Neural progenitor cell (in vitro differentiated cells): ENCODE measurements around the gene IGFN1. TPM values are rescaled to one million over a fixed set of nuclear protein-coding genes. Genes with fewer than 3 reads are reported as not detected.

Experiments used
- DNase-seq: peaks from one replicate; pipeline ENCODE4 v3.0.0-alpha.2; 2016; ENCODE audit warnings: low spot score
- H2AFZ ChIP-seq: fragments of 200-600 bp; sonication (generic); replicated peaks from 2 replicates; pipeline ENCODE4 v1.6.1; 2016; ENCODE audit warnings: antibody characterized with exemption
- H3F3A ChIP-seq: fragments of 200-600 bp; sonication (generic); 2 replicates; pipeline ENCODE4 v1.6.1; 2016; ENCODE audit warnings: antibody characterized with exemption, low read depth
- H3K27ac ChIP-seq: fragments of 200-600 bp; sonication (generic); 2 replicates; pipeline ENCODE4 v1.5.1; 2016; ENCODE audit warnings: mild to moderate bottlenecking
- H3K27me3 ChIP-seq: fragments of 200-600 bp; sonication (generic); 2 replicates; pipeline ENCODE4 v1.6.1; 2016; ENCODE audit warnings: mild to moderate bottlenecking, moderate library complexity
- H3K36me3 ChIP-seq: fragments of 200-600 bp; sonication (generic); 2 replicates; pipeline ENCODE4 v1.5.1; 2016
- H3K4me1 ChIP-seq: fragments of 200-600 bp; sonication (generic); 2 replicates; pipeline ENCODE4 v1.6.1; 2016; ENCODE audit warnings: mixed run types
- H3K4me2 ChIP-seq: fragments of 200-600 bp; sonication (generic); 2 replicates; pipeline ENCODE4 v1.6.1; 2016
- H3K4me3 ChIP-seq: fragments of 200-600 bp; sonication (generic); 2 replicates; pipeline ENCODE4 v1.5.1; 2016
- H3K79me2 ChIP-seq: fragments of 200-600 bp; sonication (generic); 2 replicates; pipeline ENCODE4 v1.6.1; 2016; ENCODE audit warnings: low read depth
- H3K9ac ChIP-seq: fragments of 200-600 bp; sonication (generic); 2 replicates; pipeline ENCODE4 v1.6.1; 2016
- H3K9me3 ChIP-seq: fragments of 200-600 bp; sonication (generic); 2 replicates; pipeline ENCODE4 v1.5.1; 2016; ENCODE audit warnings: low read depth
- H4K20me1 ChIP-seq: fragments of 200-600 bp; sonication (generic); 2 replicates; pipeline ENCODE4 v1.6.1; 2016; ENCODE audit warnings: low read depth
- H3K27ac Mint-ChIP-seq: 3 replicates; pipeline ENCODE4 v1.8.0; 2021; ENCODE audit warnings: mixed read lengths
- H3K27me3 Mint-ChIP-seq: 2 replicates; pipeline ENCODE4 v1.8.0; 2022; ENCODE audit warnings: low read depth, mild to moderate bottlenecking, inconsistent platforms, moderate library complexity, mixed read lengths; ENCODE audit not compliant: insufficient read depth
- H3K36me3 Mint-ChIP-seq: 3 replicates; pipeline ENCODE4 v1.8.0; 2021; ENCODE audit warnings: mixed read lengths
- H3K4me1 Mint-ChIP-seq: 3 replicates; pipeline ENCODE4 v1.8.0; 2021; ENCODE audit warnings: mixed read lengths
- H3K4me3 Mint-ChIP-seq: 3 replicates; pipeline ENCODE4 v1.8.0; 2021; ENCODE audit warnings: mild to moderate bottlenecking, moderate library complexity, mixed read lengths
- H3K9me3 Mint-ChIP-seq: 3 replicates; pipeline ENCODE4 v1.8.0; 2020; ENCODE audit warnings: mixed read lengths
- EZH2 ChIP-seq: fragments of 200-600 bp; sonication (generic); IDR thresholded peaks from 2 replicates; pipeline ENCODE4 v1.6.1; 2017; ENCODE audit warnings: antibody characterized with exemption, mild to moderate bottlenecking, moderate library complexity
- EZH2phosphoT487 ChIP-seq: fragments of 200-600 bp; sonication (generic); IDR thresholded peaks from 2 replicates; pipeline ENCODE4 v1.6.1; 2017; ENCODE audit warnings: antibody characterized with exemption
- total RNA-seq: library from RNA; depleted of rRNA; stranded (reverse); fragments of >200 nt; gene quantifications from 2 replicates; pipeline ENCODE4 v1.2.3, GENCODE V29; 2015; ENCODE audit warnings: low replicate concordance
- TF ChIP-seq, protein P1 (sequence below): fragments of 200-600 bp; sonication (generic); IDR thresholded peaks from 2 replicates; pipeline ENCODE4 v1.5.1; 2017; ENCODE audit warnings: antibody characterized with exemption, mild to moderate bottlenecking

IGFN1 gene
- total RNA-seq, 1 donor from 2014 or later: not detected

DNA sequence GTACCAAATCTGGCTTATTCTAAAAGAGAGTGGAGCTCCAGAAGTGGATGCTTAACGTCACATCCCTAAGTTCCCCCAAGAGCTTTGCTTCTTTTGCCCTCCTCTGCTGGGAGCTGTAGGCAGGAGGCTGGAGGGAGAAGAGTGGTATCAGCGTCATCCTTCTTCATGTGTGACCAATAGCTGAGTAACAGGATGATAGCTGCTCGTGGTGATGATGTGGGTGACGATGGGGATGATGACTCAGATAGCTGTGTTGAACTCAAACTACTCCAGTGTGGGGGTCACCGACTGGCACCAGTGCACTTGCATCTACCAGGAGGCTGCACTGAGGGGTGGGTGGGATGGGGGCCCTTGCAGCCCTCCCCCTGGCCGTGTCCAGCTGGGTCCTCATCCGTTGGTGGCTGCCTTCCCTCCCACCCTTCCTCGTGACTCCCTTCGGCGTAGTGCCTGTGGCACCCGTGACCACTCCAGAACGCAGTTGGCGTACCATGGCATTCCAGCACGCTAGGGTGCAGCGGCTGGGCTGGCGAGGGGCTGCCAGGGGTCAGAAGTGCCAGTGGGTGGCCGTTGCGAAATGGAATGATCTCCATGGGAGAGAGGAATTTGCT, 1.1 kb downstream of the IGFN1 start:
- no peaks in the 10 kb centered on the region for H3K79me2 ChIP-seq
- Mint-ChIP-seq H3K9me3 (peaks cover 3% of the 10 kb centered on the region), H3K36me3 (no peaks in the 10 kb centered on the region), H3K27ac (no peak overlapping the region), H3K27me3 (peaks cover 3% of the 10 kb centered on the region), H3K4me3 (no peak overlapping the region), H3K4me1 (peaks cover 7% of the 10 kb centered on the region)
- no peak overlapping the region for H3K27ac ChIP-seq
- H3K9me3 ChIP-seq: no peaks in the 10 kb centered on the region
- peak overlapping the region; percentile 58 for H3K4me2 ChIP-seq
- H3K4me3 ChIP-seq: no peak overlapping the region
- peaks cover 11% of the 10 kb centered on the region for H3F3A ChIP-seq
- H3K27me3 ChIP-seq: no peaks in the 10 kb centered on the region
- no peaks in the 10 kb centered on the region for H4K20me1 ChIP-seq
- no peak for DNase-seq
- H2AFZ ChIP-seq: no peak overlapping the region
- TF ChIP-seq EZH2phosphoT487 (no peak), EZH2 (no peak)
- TF ChIP-seq, protein P1, sequence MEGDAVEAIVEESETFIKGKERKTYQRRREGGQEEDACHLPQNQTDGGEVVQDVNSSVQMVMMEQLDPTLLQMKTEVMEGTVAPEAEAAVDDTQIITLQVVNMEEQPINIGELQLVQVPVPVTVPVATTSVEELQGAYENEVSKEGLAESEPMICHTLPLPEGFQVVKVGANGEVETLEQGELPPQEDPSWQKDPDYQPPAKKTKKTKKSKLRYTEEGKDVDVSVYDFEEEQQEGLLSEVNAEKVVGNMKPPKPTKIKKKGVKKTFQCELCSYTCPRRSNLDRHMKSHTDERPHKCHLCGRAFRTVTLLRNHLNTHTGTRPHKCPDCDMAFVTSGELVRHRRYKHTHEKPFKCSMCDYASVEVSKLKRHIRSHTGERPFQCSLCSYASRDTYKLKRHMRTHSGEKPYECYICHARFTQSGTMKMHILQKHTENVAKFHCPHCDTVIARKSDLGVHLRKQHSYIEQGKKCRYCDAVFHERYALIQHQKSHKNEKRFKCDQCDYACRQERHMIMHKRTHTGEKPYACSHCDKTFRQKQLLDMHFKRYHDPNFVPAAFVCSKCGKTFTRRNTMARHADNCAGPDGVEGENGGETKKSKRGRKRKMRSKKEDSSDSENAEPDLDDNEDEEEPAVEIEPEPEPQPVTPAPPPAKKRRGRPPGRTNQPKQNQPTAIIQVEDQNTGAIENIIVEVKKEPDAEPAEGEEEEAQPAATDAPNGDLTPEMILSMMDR: no peak
- peaks cover 25% of the 10 kb centered on the region for H3K4me1 ChIP-seq
- no peaks in the 10 kb centered on the region for H3K36me3 ChIP-seq
- no peak overlapping the region for H3K9ac ChIP-seq

DNA sequence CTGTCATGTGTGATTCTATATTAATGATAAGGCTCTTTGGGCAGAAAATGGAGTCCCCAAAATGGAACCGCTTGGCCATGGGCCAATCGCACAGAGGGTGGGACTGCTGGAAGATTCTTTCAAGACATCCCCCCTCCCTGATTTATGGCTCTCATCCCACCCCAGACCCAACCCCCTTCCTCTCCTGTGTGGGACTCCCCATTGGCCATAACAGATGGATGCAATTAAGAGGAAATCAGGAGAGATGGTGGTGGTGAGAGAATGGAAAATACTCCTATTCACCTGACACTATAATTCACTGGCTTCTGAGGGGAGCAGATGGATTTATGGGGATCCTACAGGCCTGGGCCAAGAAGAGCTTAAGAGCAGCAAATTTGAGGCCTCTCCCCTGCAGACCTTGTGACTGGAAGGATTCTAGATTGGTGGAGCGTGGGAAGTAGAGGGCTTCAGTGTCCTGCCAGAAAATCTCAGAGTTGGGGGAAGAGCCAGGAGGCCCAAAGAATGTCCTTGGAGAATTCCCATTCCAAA, 1.7 kb downstream of the IGFN1 start:
- no peaks in the 10 kb centered on the region for H3K36me3 Mint-ChIP-seq
- no peak for DNase-seq
- Histone ChIP-seq H3K9me3 (no peaks in the 10 kb centered on the region), H3K4me3 (no peak overlapping the region), H4K20me1 (no peaks in the 10 kb centered on the region), H3K4me2 (peak overlapping the region; percentile 58), H3K27ac (peak overlapping the region; percentile 90), H3K36me3 (no peaks in the 10 kb centered on the region), H2AFZ (no peak overlapping the region), H3K9ac (no peak overlapping the region), H3K27me3 (no peaks in the 10 kb centered on the region), H3K4me1 (peaks cover 25% of the 10 kb centered on the region), H3K79me2 (no peaks in the 10 kb centered on the region), H3F3A (peaks cover 11% of the 10 kb centered on the region)
- peak overlapping the region; percentile 43 for H3K27ac Mint-ChIP-seq
- H3K4me1 Mint-ChIP-seq: peaks cover 7% of the 10 kb centered on the region
- TF ChIP-seq EZH2 (no peak), EZH2phosphoT487 (no peak)
- TF ChIP-seq, protein P1: no peak
- peaks cover 3% of the 10 kb centered on the region for H3K9me3 Mint-ChIP-seq
- no peak overlapping the region for H3K4me3 Mint-ChIP-seq
- peaks cover 3% of the 10 kb centered on the region for H3K27me3 Mint-ChIP-seq

DNA sequence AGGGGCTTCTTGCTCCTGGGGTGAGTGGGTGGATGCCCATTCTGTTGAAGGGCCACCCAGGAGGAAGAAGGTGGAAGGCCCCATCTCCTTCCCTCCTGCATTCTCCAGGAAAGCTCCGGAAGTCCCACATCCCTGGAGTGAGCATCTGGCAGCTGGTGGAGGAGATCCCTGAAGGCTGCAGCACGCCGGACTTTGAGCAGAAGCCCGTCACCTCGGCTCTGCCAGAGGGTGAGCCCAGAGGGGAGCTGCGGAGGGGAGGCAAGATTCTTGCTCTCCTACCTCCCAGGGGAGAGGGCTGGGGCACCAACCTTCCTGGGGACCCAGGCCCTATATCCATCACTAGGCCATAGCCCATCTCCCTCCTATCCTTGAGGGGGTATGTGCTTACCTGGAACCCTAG, 3.4 kb downstream of the IGFN1 start:
- H3K36me3 Mint-ChIP-seq: no peaks in the 10 kb centered on the region
- no peaks in the 10 kb centered on the region for H3K79me2 ChIP-seq

DNA sequence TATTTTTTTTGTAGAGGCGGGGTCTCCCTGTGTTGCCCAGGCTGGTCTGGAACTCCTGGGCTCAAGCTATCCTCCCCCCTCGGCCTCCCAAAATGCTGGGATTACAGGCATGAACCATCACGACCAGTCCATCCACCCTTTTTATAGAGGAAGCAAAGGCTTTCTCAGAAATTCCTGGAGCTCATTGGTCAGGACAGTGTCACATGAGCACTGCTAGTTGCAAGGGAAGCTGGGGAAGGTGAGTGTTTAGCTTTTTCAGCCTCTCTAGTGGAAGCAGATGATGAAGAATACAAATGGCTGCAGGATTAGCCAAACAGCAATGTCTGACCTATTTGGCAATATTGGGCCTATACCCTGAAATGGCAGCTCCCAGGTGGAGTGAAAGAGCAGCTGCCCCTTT, 8.0 kb downstream of the IGFN1 start:
- Mint-ChIP-seq H3K27ac (no peak overlapping the region), H3K9me3 (no peaks in the 10 kb centered on the region), H3K27me3 (peaks cover 2% of the 10 kb centered on the region), H3K36me3 (no peaks in the 10 kb centered on the region), H3K4me3 (no peak overlapping the region), H3K4me1 (no peaks in the 10 kb centered on the region)
- H3K4me1 ChIP-seq: peaks cover 3% of the 10 kb centered on the region
- H3K27me3 ChIP-seq: no peaks in the 10 kb centered on the region
- no peak overlapping the region for H2AFZ ChIP-seq
- H3K27ac ChIP-seq: no peak overlapping the region
- no peaks in the 10 kb centered on the region for H3K36me3 ChIP-seq
- no peaks in the 10 kb centered on the region for H4K20me1 ChIP-seq
- H3K9ac ChIP-seq: no peak overlapping the region
- H3K79me2 ChIP-seq: no peaks in the 10 kb centered on the region
- H3K4me2 ChIP-seq: no peak overlapping the region
- TF ChIP-seq EZH2phosphoT487: no peak
- no peaks in the 10 kb centered on the region for H3K9me3 ChIP-seq
- DNase-seq: no peak
- H3K4me3 ChIP-seq: no peak overlapping the region
- no peaks in the 10 kb centered on the region for H3F3A ChIP-seq

More for the DNA sequence above, 3.4 kb downstream of the IGFN1 start:
- H3K4me3 ChIP-seq: no peak overlapping the region
- peaks cover 25% of the 10 kb centered on the region for H3K4me1 ChIP-seq
- H3K27me3 Mint-ChIP-seq: peaks cover 3% of the 10 kb centered on the region
- no peak overlapping the region for H3K4me3 Mint-ChIP-seq
- DNase-seq: no peak
- H3K9me3 Mint-ChIP-seq: peaks cover 3% of the 10 kb centered on the region
- H3K27ac Mint-ChIP-seq: no peak overlapping the region
- no peak overlapping the region for H2AFZ ChIP-seq
- no peak overlapping the region for H3K9ac ChIP-seq
- H3K4me1 Mint-ChIP-seq: peaks cover 7% of the 10 kb centered on the region
- no peak overlapping the region for H3K4me2 ChIP-seq
- no peaks in the 10 kb centered on the region for H3K36me3 ChIP-seq
- H3K27ac ChIP-seq: no peak overlapping the region
- H3F3A ChIP-seq: peaks cover 11% of the 10 kb centered on the region
- H4K20me1 ChIP-seq: no peaks in the 10 kb centered on the region
- no peaks in the 10 kb centered on the region for H3K27me3 ChIP-seq
- H3K9me3 ChIP-seq: no peaks in the 10 kb centered on the region
- TF ChIP-seq EZH2phosphoT487 (no peak), EZH2 (no peak)
